HG03571 (cell line): ENCODE measurements around the gene GRIK1.

Experiments
- ATAC-seq: cut with Tn5 transposase; IDR thresholded peaks from one replicate; pipeline ENCODE4 v1.9.1; 2021; ENCODE audit not compliant: unreplicated experiment

GRIK1 gene

DNA sequence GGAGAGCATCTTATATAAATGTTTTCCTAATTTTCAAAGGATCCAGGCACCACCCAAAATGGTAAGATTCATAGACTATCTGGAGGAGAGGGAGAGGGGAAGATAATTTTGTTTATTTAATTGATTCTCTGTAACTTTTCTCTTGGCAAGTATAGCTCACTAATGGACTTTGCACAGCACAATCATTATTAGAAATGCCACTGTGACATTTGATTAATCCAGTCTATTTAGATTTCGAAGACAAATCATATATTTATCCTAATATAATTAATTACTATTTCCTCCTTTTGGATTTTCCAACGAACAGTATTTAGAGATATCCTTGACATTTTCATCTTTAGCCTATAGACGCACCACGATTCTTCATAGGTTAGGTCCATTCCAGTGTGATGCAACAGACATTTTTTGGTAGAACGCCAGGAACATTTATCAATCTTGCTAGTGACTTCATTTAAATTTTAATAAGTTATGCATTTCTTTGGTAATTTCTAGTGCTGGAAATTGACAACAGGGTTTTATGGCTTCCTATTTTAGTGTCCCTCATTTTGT, 152.4 kb downstream of the GRIK1 start:
- no peak for ATAC-seq

DNA sequence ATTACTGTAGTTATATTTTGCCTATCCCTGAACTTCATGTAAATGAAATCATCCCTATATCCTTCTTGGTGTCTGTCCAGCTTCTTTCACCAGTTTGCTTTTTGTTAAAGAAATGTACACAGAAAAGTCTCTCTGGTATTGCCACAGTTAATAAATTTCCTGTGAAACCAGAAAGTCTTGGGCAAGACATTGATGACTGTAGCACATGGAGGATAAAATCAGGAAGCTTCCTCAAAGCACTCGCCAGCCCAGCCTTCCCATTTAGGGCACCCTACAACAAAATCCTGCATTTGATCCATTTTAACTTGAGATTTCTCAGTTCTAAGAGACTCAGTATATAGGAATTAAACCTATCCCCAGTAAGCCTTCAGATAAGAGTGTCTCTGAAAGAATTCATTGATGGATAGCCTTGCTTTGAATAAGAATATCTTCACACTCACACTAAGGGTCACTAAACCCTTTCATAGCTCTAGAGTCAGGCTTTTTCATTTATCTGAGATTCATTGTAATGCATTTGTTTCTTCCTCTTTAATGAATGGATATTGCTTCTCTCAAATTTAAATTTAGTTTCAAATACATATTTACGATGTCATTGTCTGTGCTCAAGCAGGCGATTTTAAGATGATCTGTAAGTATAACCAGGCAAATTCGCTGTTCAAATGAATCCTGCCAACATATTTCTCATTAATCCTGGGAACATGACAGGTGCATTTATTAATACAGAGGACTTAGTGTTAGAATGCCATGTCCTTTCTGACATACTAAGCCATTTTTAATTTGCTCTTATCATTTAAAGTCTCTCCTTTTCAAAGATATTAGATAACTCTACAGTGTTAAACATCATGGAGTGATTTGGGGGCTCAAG, 153.1 kb downstream of the GRIK1 start:
- no peak for ATAC-seq

DNA sequence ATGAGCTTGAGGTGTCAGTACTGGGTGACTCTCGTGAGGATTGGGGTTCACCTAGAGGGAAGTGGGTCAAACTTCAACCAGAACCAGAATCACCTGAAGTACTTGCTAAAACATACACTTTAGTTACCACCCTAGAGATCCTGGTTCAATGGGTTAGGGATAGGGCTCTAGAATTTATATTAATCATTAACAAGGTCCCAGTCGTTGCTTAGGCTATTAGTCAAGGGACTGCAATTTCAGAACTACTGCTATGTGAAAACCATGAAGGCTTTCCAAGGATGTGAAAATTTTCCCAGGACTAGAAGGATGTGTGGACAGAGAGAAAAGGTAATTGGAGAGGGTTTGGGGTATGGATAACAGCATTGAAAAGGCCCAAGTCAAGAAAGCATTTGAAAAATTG, 162.6 kb downstream of the GRIK1 start:
- ATAC-seq: no peak

DNA sequence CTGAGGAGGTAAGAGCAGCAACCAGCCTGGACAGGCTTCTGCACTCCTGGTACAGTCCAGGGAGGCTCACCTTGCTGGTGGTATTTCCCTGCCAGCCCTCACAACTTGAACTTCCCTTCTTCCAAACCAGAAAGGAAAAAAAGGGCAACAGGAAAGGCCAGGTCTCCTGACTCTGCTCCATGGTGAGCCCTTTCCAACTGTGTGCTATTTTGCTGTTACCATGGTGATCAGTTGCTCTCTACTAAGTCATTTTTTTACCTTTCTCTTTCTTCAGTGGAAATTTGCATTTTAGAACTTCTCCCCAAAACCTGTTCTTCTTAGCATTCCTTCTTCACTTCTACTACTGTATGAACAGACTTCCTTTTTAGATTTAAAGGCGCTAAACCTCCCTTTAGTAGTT, 164.3 kb downstream of the GRIK1 start:
- no peak for ATAC-seq

DNA sequence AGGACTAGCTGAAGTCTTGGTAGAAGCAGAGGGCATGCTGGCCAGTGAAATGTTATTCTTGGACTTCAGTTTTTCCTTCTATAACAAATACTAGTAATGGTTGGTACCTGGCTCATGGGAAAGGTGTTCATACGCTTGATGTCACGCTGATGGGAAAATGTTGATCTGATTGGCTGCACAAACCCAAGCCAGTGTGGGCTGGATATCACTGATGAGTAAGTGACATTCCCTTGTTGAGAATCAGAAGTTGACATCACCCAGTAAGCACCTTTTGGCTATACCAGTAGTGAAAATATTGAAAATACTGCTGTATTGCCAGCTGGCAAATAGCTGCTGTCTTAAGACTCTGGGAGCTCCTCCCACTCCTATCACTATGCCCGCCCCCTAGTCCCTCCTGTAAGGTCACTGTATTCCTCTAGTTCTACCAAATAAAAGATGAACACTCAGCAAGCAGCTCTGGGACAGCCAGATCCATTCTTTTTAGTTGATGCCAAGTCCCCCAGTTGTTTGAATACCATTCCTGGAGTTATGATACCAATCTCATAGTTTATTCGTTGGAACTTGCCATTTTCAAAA, 168.2 kb downstream of the GRIK1 start:
- no peak for ATAC-seq

DNA sequence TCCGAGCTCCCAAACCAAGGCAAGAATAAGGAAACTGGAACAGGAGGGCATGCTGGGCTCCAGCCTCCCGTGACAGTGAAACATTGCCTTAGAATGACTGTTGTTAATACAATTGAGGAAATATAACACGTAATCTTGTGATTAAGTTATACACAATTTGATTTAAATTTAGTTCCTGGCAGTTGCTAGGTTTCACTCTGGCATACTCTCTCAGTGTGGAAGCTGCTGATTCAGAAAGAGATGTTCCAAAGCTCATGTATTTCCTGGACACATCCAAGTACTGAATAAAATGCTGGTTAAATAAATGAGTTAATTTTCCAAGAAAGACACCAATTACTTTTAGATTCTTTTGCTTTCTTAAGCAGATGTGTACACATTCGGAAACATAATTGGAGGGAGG, 176.1 kb downstream of the GRIK1 start:
- ATAC-seq: no peak

DNA sequence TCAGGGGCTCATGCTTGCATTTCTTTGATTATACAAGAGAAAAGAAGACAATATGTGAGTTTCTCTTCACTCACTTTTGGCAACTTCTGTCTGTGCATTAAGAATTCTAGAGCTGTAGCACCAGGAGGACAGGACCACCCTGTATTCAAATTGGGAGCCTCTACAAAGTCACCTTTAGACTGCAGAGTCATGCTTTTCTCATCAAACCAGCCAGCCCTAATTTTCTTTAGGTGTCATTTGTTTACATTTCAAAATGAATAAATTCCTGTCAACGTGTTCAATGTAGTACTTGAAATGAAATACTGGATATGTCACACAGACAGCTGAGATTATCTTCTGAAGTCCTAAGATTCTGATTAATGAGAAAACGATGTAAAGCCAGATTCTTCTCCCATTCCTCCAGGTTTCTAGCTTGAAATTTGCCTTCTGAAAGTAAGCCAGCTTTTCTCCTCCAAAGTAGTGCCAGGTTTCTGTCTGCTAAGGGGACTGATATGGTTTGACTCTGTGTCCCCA, 177.2 kb downstream of the GRIK1 start:
- no peak for ATAC-seq

DNA sequence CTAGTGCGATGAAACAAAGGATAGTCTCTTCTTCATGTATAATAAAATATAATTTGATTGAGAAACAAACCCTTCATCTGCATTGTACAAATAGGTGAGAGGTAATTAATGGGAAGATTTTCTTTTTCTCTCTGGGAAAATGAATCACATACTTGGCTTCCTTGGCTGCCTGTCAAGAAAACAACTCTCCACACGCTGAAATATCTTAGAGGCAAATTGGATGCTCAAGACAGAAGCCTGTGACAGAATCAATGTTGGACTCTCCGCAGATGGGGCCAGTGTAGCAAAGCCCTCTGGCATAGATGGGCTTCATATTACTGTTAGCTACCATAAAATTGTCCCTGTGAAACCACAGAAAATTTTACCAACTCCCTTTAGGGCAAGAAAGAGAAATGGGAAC, 186.6 kb downstream of the GRIK1 start:
- no peak for ATAC-seq

DNA sequence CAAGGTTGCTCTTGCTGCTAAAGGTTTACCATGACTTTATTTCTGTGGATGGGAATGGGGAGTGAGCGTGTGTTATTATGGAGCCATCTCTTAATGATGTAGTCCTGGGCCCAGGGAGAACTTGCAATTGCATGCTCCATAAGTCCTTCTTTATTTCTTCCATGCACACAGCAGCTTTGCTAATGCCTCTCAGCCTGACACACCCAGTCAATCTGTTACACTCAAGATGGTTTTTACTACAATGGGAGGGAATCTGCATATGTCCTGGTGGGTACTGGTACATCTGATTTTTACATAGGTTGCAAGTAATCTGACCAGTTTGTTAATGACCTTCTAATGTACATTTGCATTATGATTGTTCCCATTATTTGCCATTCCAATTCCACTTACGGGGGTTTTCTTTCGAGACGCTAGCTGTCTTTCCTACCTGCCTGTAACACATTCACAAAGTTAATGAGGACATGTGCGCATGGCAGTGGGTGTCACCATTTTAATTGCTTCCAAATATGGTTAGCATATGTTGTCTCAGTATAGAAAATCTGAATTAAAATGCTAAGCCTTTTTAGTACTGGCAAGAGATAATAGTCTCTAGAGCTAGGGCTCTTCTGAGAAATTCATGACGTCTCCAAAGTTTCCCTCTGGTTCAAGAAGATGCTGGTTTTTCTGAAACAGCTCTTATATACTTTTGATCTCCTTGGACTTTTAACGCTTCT, 188.2 kb downstream of the GRIK1 start:
- no peak for ATAC-seq

DNA sequence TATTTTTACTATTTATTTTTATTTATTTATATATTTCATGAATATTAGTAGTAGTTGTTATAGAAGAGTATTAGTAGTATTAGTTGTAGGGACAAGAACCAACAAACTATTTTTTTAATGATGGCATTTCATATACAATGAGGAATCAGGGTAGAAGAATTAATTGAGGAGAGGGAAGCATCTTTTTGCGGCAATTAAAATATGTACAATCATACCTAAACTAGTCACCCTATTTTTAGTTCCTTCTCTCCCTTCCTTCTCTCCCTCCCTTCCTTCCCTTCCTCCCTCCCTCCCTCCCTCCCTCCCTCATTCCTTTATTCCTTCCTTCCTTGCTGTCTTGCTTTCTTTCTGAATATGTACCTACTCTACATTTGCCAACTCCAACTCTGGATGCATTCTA, 189.8 kb downstream of the GRIK1 start:
- ATAC-seq: no peak

DNA sequence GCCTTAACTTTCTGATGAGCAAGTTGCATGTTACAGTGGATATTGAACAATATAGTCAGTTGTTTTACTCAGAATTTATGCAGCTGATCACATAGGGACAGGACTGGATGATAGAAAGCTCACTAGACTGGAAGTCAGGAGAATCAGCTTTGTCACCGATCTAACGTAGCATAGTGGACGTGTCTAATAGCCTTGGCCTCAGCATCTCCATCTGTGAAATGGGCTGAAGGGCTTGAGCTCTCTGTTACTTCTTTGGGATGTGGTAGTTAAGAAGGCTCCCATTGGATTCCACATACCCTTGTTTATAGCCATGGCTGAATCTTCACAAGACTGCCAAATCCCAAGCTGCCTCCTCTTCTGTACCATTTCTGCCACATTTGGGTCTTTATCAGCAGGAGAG, 190.6 kb downstream of the GRIK1 start:
- ATAC-seq: no peak

DNA sequence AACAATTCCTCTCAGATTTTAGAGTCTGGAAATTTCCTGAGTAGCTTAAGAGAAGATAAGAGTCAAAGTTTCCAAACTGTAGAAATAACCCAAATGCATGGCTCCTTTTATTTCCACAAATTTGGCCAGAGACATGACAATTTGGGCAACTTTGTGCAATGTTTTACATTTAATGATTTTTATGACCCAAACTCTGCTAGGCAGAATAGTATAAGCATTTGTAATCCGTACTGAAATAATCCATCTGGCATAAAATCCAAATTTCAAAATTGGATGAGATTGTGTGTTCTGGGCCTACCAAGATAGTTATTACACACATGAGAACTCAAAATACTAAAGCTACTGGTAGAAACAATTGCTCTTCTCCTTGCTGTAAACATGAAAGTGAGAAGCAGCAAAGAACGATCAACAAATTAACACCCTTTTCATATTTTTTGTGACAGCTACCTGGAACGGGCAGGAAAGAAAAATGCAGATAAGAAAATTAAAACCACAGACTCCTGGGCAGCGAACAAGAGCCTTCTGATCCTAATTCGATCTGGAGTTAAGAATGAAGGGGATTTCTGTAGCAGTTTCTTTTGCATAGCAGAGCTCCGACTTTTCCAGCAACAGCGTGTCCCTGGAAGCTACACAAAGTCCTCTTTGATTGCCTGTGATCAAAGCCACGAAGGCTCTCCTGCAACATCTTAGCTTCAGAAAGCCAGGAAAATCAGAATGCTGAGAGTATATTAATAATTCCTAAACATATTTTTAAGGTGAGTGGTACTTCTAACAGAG, 191.2 kb downstream of the GRIK1 start:
- no peak for ATAC-seq

DNA sequence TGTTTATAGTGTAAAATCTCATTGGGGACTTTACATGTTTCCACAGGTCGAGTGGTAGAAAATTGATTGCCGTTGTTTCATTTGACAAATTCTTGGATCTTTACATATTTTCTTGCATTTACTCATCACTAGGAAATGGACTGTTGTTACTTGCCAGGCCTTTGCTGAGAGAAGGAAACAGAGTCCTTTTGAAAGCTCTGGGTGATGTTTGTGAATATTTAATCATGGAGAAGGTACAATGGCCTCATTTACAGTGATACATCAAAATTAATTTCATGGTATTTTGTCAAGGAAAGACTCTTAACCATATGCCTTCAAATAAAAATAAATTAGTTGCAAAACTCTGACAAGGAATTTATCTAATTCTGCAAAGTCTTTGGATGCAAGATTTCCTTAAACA, 198.0 kb downstream of the GRIK1 start:
- ATAC-seq: no peak

DNA sequence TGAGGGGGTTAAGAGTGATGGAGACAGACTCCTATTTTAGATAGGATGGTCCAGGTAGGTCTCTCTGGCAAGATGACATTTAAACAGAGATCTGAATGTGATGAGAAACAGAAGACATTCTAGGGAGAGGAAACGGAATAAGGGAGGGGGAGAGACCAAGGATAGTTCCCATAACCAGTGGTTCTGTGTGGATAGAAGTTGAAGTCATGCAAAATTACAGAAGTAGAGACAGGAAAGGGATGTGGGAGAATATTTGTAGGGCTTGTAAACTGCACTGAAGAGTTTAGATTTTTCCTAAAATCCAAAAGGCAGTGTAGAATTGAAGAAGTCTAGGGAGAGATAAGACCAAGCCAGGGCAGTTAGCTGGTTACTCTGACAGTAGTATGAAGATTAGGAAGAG, 200.6 kb downstream of the GRIK1 start:
- ATAC-seq: no peak

DNA sequence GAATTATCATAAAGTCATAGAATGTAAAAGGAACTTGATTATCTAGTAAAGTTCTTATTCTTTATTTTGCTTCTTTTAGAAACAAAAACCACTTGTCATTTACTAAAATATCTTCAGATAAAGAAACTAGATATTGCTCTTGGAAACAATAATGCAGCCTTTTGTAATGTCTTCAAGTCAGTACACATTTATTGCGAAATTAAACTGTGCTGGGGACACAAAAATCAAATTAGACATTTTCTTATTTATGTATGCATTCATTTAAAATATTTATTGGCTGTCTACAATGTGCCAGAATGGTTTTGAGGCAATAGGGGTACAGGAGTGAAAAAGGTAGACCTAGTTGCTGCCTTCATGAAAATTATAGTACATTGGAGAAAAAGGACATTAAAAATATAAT, 201.1 kb downstream of the GRIK1 start:
- no peak for ATAC-seq

DNA sequence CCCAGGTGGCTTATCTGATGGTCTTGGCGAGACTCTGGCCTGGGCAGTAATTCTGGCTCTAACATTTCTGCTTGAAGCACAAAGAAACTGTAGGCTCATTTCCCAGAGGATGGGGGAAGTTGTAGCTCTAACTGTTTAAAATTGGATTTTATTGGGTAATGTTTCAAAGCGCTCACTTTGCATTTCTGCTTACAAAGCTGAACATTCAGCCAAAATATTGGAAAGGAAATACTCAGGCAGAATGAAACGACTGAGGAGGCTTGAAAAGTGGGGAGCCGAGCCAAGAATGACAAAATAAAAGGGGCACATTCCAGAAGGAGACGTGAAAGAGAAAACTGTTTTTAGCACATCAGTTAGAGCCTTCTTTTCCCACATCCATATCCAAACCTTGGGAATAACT, 202.6 kb downstream of the GRIK1 start:
- ATAC-seq: no peak

DNA sequence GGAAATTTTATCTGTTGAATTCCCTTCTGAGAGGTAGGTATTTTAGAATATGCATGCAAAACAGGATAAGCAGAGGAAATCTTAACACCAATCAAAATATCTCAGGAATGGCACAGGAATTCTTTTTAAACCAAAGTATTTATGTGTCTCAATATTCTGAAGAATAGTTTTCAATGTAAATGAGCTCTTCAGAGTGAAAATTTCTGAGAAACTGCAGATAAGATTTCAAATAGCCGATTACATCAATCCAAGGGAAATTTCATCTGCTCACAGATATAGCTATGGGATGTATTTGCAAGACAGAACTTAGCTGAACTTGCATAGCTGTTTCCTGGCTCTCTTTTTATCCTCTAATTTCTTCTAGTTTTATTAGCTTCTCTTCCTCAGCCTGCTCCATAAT, 209.5 kb downstream of the GRIK1 start:
- ATAC-seq: no peak

DNA sequence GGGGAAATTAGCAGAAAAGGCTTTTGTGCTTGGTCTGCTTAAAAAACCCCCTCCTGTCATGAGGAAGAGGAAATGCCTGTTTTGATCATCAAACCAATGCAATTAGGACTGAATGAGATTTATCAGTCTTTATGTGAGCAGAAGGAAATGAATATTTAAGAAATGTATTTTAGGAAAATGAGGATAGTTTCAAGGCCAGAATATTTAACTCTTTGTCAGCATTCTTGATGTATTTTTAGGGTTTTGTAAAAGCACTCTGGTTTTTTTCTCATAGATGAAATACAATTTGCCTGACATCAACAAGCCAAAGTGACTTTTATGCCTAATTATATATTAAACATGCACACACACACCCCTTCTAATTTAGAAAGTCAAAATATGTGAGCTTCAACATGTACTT, 213.8 kb downstream of the GRIK1 start:
- ATAC-seq: no peak

DNA sequence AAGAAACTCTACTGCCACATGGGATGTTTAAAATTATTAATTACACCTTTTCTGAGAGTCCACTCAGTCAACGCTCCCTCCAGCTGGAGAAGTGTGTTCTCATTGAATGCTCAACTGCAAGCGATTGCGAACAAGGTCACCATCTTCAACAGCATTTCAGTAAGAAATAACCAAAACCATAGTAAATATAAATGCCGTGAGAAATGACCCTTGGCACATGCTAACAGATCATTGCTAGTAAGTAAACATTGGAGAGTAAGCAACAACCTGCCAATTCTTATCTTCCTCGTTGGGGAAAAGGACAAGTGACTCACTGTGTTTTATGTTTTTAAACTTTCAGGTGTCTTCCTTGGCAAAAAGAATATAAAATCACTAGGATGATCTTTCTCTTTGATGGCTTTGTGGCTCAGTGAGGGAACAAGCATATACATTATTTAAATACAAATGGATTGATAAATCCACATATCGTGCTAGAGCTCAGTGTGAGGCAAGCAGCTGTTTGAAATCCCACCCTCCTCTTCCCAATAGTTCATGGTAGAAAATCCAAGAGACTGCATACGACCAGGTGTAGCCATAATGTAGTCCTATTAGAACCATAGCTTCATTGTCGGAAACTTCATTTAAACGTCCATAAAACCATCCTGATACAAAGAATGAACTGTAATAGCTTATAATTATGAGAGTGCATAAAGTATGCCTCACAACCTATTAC, 214.6 kb downstream of the GRIK1 start:
- ATAC-seq: no peak

DNA sequence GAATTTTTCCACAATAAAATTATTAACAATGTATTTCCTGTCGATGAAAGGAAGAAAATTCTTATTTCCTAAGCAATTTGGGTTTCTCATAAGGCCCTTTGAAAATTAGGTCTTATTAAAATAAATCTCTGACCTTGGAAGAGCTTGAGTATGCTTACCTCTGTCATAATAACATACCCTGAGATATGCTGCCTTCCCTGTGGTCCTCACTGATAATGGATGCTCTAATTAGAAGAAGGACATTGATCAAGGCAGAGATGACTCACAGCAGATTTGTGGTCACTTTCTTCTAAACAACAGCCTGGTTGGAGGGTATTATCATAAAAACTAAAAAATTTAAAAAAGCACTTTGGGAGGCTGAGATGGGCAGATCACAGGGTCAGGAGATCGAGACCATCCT, 217.8 kb downstream of the GRIK1 start:
- ATAC-seq: no peak
